Measurements from ENCODE around the gene RABGAP1L. TPM values are rescaled to one million over a fixed set of nuclear protein-coding genes. Genes with fewer than 3 reads are reported as not detected.
"Not testable (repeated sequence)": the region's sequence is repeated elsewhere in the genome, so short reads cannot be mapped to it uniquely, and the experiment has no call there.

RABGAP1L gene
- total RNA-seq, 4 donors from 2014 or later: 42.4 to 74.5 (median 49.1) TPM

- peaks cover 0 to 15% (median 0%) of the 10 kb centered on the region in 4 donors for H3K9me3 ChIP-seq
- no peaks in the 10 kb centered on the region for H3K27me3 ChIP-seq
- no peak overlapping the region for H3K27ac ChIP-seq
- no peak for DNase-seq (ENCODE audit: low spot score in 2 of 2)
- H3K4me1 ChIP-seq: no peaks in the 10 kb centered on the region
- no peak overlapping the region for H3K4me3 ChIP-seq
- 56 to 67% methylated on average over 5 to 6 of the region's 6 CpGs for WGBS, 2 donors
- H3K36me3 ChIP-seq: no peaks in the 10 kb centered on the region
- no peak for TF ChIP-seq CTCF (IDR thresholded peaks at IDR 0.05)
- no peak for TF ChIP-seq POLR2A (IDR thresholded peaks at IDR 0.05)
- TF ChIP-seq EP300 (IDR thresholded peaks at IDR 0.05): no peak
Measured at GRCh38 chr1:174131032-174131638, 28.2 kb upstream of the RABGAP1L start.

- Histone ChIP-seq H3K36me3 (no peaks in the 10 kb centered on the region), H3K27me3 (no peaks in the 10 kb centered on the region), H3K4me1 (no peaks in the 10 kb centered on the region), H3K27ac (no peak overlapping the region), H3K9me3 (peaks cover 0 to 12% (median 0%) of the 10 kb centered on the region in 4 donors), H3K4me3 (no peak overlapping the region)
- WGBS, 2 donors: 87 to 92% methylated on average over 3 of the region's 3 CpGs
- DNase-seq (ENCODE audit: low spot score in 2 of 2): no peak
- TF ChIP-seq CTCF (IDR thresholded peaks at IDR 0.05) (no peak), POLR2A (IDR thresholded peaks at IDR 0.05) (no peak), EP300 (IDR thresholded peaks at IDR 0.05) (no peak)
Measured at GRCh38 chr1:174134003-174134659, 25.2 kb upstream of the RABGAP1L start.

- Histone ChIP-seq H3K9me3 (peaks cover 0 to 5% (median 0%) of the 10 kb centered on the region in 4 donors), H3K4me1 (no peaks in the 10 kb centered on the region), H3K27me3 (no peaks in the 10 kb centered on the region), H3K36me3 (no peaks in the 10 kb centered on the region), H3K27ac (no peak overlapping the region), H3K4me3 (no peak overlapping the region)
- DNase-seq (ENCODE audit: low spot score in 2 of 2): no peak
- 45 to 52% methylated on average over 2 of the region's 2 CpGs for WGBS, 2 donors
- TF ChIP-seq CTCF (IDR thresholded peaks at IDR 0.05) (no peak), EP300 (IDR thresholded peaks at IDR 0.05) (no peak), POLR2A (IDR thresholded peaks at IDR 0.05) (no peak)
Measured at GRCh38 chr1:174135211-174135610, 24.1 kb upstream of the RABGAP1L start.

- Histone ChIP-seq H3K4me1 (no peaks in the 10 kb centered on the region), H3K4me3 (no peak overlapping the region), H3K36me3 (no peaks in the 10 kb centered on the region), H3K9me3 (peaks cover 0 to 5% (median 0%) of the 10 kb centered on the region in 4 donors), H3K27ac (no peak overlapping the region), H3K27me3 (no peaks in the 10 kb centered on the region)
- no peak for TF ChIP-seq EP300 (IDR thresholded peaks at IDR 0.05)
- TF ChIP-seq POLR2A (IDR thresholded peaks at IDR 0.05): no peak
- TF ChIP-seq CTCF (IDR thresholded peaks at IDR 0.05): no peak
- WGBS, 2 donors: 80 to 90% methylated on average over 1 of the region's 1 CpG
- DNase-seq (ENCODE audit: low spot score in 2 of 2): no peak
Measured at GRCh38 chr1:174136714-174137113, 22.6 kb upstream of the RABGAP1L start.

- Histone ChIP-seq H3K9me3 (peaks cover 0 to 3% (median 0%) of the 10 kb centered on the region in 4 donors), H3K4me1 (no peaks in the 10 kb centered on the region), H3K36me3 (no peaks in the 10 kb centered on the region), H3K27me3 (no peaks in the 10 kb centered on the region), H3K27ac (no peak overlapping the region), H3K4me3 (no peak overlapping the region)
- WGBS, 2 donors: 88 to 90% methylated on average over 5 of the region's 5 CpGs
- DNase-seq (ENCODE audit: low spot score in 2 of 2): no peak
- no peak for TF ChIP-seq POLR2A (IDR thresholded peaks at IDR 0.05)
- no peak for TF ChIP-seq EP300 (IDR thresholded peaks at IDR 0.05)
- no peak for TF ChIP-seq CTCF (IDR thresholded peaks at IDR 0.05)
Measured at GRCh38 chr1:174142836-174143235, 16.5 kb upstream of the RABGAP1L start.

GRCh38 chr1:174143727-174144396 is 15.5 kb upstream of the RABGAP1L start:
- not testable (repeated sequence) for H3K36me3 ChIP-seq; H3K4me1 ChIP-seq; H3K4me3 ChIP-seq; H3K27ac ChIP-seq; H3K9me3 ChIP-seq; H3K27me3 ChIP-seq; DNase-seq (ENCODE audit: low spot score in 2 of 2)
- 71 to 77% methylated on average over 12 of the region's 12 CpGs for WGBS, 2 donors

- not testable (repeated sequence) for H3K36me3 ChIP-seq; H3K27ac ChIP-seq; DNase-seq (ENCODE audit: low spot score in 2 of 2); H3K4me3 ChIP-seq; H3K4me1 ChIP-seq; H3K27me3 ChIP-seq; H3K9me3 ChIP-seq
- 77 to 80% methylated on average over 3 of the region's 3 CpGs for WGBS, 2 donors
Measured at GRCh38 chr1:174144397-174144783, 14.9 kb upstream of the RABGAP1L start.
